Glomerular endothelial cell (primary cell): ENCODE measurements around the gene KCNK3. TPM values are rescaled to one million over a fixed set of nuclear protein-coding genes. Genes with fewer than 3 reads are reported as not detected.

Source experiments
- DNase-seq: peaks from one replicate; pipeline ENCODE4 v3.0.0-alpha.2; 2011; ENCODE audit warnings: low read depth, low spot score; ENCODE audit errors: extremely low read depth
- total RNA-seq: library from RNA; depleted of rRNA; stranded (reverse); fragments of >200 nt; gene quantifications from 2 replicates; pipeline ENCODE4 v1.2.3, GENCODE V29; 2015

Gene KCNK3
- total RNA-seq, 1 donor from 2014 or later = 1.3 TPM

DNA sequence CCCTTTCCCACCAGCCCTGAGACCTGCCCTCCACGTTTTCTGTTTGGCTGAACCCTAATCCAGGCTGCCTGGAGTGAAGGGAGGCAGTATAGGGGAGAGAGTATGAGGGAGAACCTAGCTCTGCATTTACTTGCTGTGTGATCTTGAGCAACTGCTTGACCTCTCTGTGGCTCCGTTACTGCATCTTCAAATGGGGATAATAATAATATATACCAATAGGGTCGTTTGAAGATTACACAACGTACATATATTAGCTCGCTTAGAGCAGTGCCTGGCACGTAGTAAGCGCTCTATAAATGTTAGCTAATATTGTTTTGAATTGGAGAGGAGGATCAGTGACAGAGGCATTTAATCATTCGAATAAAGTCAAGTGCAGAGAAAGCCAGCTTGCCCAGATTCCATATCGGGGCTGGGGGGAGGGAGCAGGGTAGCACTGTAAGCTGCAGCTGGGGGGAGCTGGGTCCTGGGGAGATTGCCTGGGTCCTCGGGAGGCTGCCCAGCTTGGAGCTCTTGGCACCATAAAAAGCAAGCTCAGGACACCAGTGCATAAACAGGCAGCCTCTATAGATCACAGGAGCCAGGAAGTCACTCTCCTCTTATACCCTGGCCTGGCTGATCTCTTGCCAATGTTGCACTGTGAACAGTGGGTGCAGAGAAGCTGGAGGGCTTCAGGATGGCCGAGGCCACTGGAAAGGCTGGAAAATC lies 19.1 kb downstream of the KCNK3 start:
- DNase-seq = no peak

DNA sequence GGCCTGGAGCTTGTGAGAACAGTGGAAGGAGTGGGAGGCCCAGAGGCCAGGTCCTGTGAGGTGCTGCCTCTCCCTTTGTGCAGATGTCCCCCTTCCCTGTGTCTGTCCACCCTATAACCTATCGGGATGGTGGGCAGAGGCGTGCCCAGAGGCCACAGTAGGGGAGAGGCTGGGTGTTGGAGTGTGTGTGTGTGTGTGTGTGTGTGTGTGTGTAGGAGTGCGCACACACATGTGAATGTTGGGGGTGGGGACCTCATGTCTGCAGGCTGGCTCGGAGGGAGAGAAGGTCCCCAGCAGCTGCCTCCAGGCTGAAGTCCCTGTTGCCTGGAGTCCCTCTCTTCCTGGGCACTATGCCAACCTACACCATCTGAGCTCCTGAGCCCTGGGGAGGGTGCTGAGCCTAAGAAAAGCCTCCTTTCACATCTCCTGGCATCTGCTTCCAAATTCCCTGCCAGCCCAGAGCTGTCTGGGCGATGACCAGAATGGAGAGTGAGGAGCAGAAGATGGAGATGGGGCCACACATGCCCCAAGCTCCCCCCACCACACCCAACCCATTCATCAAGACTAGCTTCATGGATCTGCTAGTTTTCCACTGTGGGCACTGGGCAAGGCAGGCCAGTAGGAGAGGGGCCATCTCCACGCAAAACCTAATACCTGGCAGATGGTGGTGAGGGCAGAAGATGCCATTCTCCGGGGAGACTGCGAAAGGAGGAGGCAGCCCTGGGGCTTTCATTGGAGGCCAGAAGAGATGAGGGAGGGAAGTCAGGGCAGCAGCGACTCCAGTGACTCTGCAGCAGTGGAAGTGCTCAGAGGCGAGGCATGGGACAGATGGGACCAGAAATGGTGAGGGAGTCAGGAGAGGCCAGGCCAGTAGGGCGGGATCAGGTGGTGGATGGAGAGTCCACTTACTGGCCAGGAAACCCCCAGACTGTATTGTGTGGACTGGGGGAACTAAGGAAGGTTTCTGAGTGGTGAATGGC lies 20.3 kb downstream of the KCNK3 start:
- DNase-seq = no peak

DNA sequence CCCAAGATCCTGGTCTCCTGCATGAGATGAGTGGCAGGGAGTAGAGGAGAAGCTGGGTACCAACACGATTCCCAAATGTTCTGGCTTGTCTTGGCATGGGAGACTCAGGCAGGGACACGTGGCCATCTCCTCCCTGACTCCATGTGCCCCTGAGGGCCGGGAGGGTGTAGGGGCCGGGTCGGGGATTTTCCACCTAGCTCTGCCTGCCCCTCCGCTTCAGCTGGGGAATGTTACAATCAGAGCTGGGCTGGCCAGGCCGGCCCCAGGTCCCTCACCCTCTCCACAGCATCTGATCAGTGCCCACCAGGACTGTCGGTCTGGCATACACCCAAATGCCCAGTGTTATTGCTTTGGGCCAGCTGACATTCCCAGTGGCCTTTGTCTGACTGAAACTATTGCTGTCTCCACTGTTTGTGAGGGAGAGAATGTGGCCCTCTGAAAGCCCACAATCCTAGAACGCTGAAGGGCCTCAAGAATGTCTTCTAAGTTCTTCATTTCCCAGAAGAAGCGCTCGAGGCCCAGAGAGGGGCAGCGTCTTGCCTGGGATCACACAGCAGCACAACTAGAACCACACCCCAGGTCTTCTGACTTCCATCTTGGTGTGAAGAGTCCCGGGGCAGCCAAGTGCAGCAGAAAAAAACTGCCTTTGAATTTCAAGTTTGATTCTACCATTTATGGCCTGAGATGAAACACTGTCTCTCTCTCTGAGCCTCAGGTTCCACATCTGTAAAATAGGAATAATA lies 23.2 kb downstream of the KCNK3 start:
- no peak for DNase-seq

DNA sequence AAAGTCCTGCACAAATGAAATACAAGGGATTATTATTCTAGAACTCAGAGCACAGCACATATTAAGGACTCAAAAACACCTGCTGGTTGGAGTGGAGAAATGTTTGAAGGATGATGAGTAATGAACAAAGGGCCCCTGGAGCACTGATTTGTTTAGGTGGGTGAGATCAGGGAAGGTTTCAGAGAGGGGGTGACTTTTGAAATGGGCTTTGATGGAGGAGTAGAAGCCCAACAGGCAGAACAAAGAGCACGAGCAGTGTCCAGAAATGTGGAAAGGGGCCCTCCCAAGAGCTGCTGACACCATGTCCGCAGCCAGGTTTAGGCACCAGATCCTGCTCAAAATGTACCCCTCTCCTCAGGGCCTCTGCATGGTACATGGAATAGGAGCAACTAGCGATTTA lies 23.8 kb downstream of the KCNK3 start:
- DNase-seq = no peak

DNA sequence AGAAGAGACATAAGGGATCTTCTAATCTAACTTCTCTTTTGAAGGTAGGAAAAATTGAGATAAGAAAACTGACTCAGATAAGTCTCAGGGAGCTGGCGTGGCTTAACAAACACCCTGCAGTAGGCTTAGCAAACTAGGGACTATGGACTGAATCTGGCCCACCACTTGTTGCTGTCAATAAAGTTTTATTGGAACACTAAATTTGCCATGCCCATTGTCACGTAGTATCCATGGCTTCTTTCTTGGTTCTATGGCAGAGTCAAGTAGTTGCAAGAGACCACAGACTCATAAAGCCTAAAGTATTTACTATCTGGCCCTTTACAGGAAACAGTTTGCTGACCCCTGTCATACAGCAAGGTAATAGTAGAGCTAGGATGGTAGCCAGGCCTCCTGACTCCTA lies 24.2 kb downstream of the KCNK3 start:
- no peak for DNase-seq

DNA sequence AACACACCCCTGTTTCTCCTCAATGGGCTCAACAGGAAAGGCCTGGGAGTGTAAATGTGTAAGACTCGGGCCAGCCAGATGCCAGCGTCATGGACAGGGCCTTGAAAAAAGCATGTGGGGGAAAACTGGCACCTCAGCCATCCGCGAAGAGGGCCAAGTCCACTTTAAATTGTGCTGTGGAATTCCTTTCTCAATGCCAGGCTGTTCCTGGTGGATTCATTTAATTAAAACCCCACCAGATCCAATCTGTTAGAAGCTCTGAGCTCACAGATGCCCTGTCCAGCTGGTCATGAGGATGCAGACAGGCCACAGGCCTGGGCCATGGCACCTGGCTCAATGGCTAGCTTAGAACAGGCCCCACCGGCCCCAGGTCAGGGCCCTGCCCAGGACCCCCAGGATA lies 24.8 kb downstream of the KCNK3 start:
- no peak for DNase-seq

DNA sequence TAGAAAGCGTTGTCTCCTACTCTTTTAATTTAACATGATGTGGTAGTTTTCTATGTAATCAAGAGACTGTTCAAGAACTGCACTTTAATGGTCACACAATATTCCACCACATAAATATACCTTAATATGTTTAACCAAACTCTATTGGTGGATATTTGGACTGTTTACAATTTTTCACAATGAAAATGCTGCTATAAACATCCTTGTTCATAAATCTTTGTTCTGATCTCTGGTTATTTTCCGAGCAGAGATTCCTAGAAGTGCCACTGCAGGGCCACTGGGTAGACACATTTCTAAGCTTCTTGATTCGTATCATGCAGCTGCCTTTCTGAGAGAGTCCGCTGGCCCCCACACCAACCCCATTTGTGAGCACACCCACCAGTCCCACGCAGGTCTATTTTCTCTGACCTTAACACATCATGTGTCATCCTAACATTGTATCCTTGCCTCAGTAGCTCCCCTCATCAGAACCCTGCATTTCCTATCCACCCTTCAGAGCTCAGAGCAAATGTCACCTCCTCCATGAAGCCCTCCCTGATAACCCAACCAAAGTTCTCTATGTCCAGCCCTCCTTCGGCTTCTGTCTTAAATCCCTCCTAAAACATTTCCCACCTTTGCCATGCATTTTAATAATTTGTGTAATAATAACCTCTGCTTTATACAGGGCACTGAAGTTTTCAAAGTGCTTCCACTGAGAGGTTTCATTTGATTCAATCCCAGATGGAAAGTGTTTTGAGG lies 26.6 kb downstream of the KCNK3 start:
- no peak for DNase-seq

DNA sequence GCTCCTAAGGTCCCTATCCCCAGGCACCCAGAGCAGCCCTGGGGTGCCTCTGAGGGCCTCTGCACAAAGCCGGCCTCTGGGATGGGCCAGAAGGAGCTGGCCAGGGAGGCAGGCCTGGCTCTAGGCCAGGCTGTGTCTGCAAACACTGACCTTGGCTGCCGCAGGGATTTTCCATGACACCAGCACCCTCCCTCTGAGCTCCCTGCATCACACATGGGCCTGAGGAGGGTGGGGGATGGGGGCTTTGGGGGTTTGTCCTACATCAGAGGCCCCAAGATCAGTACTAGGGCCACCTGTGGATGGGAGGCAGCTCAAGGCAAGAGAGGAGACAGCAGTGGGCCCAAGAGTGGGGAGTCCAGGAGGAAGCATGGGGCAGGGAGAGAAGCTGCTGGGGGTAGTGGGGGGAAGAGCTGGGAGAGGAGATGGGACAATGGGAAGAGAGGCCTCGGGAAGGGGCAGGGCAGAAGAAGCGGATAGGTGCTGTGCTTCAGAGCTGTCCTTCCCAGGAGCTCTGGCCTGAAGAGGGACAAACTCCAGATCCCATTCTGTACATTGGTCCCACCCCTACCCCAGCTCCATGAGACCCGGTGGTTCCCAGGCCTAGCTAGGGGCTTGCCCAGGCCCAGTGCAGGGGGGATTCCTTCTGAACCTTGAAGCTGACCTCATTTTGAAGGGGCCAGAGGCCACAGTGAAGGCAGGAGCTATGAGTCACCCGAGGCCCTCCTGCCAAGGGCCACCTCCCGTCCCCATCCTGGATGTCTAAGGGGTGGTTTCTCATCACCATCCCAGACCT lies 28.0 kb downstream of the KCNK3 start:
- DNase-seq = no peak

DNA sequence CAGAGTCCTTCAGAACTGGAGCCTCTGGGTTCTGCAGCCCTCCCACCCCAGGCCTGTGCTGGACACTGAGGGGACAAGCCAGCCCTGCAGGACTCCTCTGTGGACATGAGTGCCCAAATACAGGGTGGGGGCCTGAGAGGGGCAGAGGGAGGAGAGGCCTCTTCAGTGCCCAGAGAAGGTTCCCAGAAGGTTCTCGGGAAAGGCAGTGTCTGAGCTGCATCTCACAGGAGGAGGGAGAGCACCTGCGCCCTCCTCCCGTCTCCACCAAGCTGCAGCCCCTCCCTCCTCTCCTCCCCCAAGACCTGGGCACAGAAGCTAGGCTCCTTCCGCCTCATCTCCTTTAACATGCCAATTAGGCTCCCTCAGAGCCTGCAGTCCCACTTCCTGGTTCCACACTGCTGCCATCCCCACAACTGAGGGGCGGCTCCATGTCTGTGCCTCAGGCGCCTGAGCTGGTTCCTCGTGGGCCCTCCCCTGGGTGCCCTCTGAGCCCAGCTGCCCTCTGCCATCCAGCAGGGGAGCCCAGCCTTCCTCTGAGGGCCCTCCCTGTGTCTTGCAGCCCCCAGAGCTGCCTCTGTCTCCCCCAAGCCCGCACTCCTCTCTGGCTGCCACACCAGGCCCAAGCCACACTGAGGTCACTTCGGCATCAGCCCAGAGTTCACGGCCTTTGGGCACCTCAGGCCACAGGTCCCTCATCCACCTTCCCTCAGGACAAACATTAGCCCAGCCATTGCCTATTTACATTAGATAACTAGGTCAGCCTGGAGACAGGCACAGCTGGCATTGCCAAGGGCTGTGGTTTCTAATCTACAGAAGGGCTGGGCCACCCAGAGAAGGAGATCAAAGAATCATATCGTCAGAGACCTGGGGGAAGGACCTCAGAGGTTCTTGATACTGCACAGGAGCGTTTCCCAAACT lies 28.9 kb downstream of the KCNK3 start:
- no peak for DNase-seq

DNA sequence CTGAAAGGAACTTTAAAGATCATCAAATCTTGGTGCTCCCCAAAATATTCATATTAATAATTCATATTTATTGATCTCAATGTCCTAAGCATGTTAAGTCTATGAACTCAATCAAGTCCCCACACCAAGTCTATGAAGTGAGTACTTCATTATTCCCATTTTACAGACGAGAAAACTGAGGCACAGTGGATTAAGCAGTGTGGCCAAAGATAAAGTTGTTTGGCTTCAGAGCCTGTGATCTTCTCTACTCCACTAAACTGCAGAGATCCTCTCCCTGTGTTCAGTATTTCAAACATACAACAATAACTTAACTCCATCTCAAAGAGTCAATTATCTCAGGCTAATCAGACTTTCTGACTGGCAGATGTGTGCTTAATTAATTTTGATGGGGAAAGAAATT lies 29.8 kb downstream of the KCNK3 start:
- DNase-seq = no peak

DNA sequence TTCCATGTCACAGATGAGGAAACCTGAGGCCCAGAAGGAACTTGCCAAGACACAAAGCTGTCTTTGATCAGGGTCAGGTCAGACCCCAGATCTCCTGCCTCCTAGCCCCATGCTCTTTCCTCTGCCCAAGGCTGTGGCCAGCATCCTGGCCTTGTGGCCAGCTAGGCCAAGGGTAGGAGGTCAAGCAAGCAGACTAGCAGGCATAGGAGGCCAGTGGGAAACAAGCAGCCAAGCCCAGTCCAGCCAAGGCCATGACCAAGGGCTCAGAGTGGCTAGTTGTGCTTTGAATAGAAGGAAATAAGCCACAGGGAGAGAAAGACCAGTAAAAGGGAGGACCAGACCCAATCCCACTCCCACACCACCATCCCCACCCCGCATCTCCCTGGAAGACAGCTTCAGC lies 30.4 kb downstream of the KCNK3 start:
- DNase-seq = no peak

DNA sequence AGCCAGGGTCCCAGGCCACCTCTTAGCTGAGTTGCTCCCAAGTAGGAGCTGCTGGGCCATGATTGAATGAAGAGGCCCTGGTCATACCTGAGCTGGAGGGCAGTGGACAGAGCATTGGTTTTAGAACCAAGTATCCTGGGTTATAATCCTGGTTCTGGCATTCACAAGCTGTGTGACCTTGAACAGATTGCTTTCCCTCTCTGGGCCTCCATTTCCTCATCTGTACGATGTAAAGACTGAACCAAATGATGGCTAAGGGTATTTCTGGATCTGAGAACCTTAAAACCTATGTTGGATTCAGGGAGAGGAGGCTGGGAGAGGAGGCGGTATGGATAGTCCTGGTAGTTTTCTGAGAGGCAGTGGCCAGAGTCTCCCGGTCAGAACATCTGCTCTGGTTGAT lies 31.0 kb downstream of the KCNK3 start:
- no peak for DNase-seq

DNA sequence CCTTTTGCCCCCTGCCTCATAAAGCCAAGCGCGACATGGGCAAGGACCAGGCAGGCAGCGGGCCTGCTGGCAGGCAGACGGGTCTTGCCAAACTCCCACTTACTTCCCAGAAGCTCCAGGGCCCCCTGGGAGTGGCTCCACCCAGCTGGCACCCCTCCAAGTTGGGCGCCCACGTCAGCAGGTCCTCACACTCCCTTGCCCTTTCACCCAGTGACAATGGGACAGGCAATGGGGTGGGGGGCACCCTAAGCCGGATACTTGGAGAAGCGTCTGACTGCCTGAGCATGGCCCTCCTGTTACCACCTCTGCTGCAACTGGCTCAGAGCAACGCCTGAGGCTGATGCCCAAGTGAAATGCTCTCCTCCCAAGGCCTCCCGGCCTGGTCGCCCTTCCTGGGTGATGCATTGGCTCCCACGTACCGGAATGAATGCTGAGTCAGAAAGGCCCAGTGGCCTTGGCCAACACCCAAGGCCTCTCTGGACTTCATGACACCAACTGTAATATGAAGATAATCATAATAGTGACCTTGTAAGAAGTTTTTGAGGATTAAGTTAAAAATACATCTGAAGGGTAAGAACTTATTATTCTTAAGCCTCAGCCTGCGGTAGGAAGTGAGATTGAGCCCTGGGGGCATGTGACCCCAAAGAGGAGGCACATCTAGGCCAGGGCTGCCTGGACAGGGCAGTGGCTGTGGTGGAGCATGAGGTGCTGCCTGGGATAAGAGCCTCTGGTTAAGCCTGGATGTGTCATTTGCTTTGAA lies 31.6 kb downstream of the KCNK3 start:
- DNase-seq = no peak

DNA sequence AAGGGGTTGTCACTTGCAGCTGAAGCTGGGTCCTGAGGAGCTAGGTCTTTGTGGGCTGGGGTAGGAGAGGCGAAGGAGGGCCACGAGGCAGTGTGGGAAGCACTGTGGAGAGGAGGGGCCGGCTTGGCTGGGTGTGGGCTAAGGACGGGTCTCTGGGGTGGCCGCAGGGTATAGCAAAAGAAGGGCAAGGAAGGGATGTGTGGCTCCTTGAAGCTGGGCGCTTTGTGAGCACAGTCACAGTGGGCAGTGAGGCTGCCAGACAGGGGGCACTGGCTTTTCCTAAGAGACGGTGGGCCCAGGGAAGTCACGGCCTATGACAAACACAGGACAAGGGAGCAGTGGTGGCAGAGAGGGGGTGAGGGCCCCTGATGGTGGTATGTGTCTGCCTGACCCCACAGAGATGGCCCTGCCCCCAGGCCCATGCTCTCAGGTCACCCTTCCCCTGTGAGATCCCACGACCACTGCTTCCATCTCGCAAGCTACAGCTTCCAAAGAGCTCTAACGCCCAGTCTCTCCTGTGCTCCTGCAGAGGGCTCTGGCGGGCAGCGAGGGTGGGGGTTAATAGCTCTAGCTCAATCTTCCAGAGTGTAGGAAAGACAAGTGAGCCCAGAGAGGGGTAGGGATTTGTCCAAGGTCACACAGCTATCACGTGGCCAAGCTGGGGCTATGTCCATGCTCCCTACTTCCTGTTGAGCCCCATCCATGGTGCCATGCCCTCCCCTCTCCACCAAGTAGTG lies 32.4 kb downstream of the KCNK3 start:
- DNase-seq = no peak

DNA sequence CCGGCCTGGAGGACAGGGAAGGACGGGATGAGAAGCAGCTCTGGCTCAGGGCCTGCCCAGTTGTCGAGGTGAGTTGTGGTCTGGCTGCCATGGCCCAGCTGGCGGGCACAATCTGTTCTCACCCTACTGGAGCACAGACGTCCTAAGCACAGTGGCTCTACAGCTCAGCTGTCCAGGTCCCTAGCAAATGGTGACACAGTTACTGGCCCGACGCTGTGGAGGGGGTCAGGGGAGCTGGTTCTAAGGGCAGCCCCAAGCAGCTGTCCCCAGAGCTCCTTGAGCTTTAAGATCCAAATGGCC lies 32.9 kb downstream of the KCNK3 start:
- DNase-seq = no peak

DNA sequence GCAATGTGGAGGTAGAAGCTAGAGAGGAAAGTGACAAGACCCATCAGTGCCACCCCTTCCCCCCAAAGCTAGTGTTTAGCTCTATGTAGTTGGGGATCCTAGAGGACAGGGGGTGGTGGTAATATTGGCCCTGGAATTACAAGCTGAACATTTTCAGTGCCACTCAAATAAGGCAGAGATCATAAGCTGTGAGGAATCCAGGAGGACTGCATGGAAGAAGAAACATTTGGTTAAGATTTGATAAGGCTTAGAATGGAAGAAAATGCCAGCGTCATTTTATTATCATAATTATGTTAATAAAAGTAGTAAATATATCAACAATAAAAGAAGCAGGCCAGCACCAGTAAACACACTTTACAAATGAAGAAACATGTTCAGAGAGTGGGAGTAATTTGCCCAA lies 33.7 kb downstream of the KCNK3 start:
- no peak for DNase-seq

DNA sequence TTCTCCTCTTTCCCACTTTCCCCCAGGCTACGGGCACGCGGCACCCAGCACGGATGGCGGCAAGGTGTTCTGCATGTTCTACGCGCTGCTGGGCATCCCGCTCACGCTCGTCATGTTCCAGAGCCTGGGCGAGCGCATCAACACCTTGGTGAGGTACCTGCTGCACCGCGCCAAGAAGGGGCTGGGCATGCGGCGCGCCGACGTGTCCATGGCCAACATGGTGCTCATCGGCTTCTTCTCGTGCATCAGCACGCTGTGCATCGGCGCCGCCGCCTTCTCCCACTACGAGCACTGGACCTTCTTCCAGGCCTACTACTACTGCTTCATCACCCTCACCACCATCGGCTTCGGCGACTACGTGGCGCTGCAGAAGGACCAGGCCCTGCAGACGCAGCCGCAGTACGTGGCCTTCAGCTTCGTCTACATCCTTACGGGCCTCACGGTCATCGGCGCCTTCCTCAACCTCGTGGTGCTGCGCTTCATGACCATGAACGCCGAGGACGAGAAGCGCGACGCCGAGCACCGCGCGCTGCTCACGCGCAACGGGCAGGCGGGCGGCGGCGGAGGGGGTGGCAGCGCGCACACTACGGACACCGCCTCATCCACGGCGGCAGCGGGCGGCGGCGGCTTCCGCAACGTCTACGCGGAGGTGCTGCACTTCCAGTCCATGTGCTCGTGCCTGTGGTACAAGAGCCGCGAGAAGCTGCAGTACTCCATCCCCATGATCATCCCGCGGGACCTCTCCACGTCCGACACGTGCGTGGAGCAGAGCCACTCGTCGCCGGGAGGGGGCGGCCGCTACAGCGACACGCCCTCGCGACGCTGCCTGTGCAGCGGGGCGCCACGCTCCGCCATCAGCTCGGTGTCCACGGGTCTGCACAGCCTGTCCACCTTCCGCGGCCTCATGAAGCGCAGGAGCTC lies 35.4 kb downstream of the KCNK3 start:
- no peak for DNase-seq
